ENCODE data around the gene MEN1.

Gene MEN1

GRCh38 chr11:64800303-64801157 lies 9.8 kb downstream of the MEN1 start:
- Histone ChIP-seq H2AFZ (ENCODE audit: low read length, unreplicated experiment) (no peak overlapping the region), H3K4me3 (ENCODE audit: low read depth, low read length) (no peak overlapping the region), H3K27me3 (ENCODE audit: insufficient read depth, low read length) (no peaks in the 10 kb centered on the region), H3K36me3 (ENCODE audit: insufficient read depth, low read length) (no peaks in the 10 kb centered on the region), H3K79me2 (ENCODE audit: control insufficient read depth, insufficient read depth, low read length, unreplicated experiment) (no peaks in the 10 kb centered on the region), H3K27ac (ENCODE audit: low read depth, low read length) (no peak overlapping the region), H3K4me1 (ENCODE audit: control insufficient read depth, insufficient read depth, low read length, unreplicated experiment) (peaks cover 24% of the 10 kb centered on the region)

GRCh38 chr11:64799623-64800302 lies 10.6 kb downstream of the MEN1 start:
- Histone ChIP-seq H2AFZ (ENCODE audit: low read length, unreplicated experiment) (no peak overlapping the region), H3K4me1 (ENCODE audit: control insufficient read depth, insufficient read depth, low read length, unreplicated experiment) (peaks cover 24% of the 10 kb centered on the region), H3K27ac (ENCODE audit: low read depth, low read length) (no peak overlapping the region), H3K79me2 (ENCODE audit: control insufficient read depth, insufficient read depth, low read length, unreplicated experiment) (no peaks in the 10 kb centered on the region), H3K4me3 (ENCODE audit: low read depth, low read length) (no peak overlapping the region), H3K27me3 (ENCODE audit: insufficient read depth, low read length) (no peaks in the 10 kb centered on the region), H3K36me3 (ENCODE audit: insufficient read depth, low read length) (no peaks in the 10 kb centered on the region)

- H2AFZ ChIP-seq (ENCODE audit: low read length, unreplicated experiment): no peak overlapping the region
- no peak overlapping the region for H3K27ac ChIP-seq (ENCODE audit: low read depth, low read length)
- H3K36me3 ChIP-seq (ENCODE audit: insufficient read depth, low read length): no peaks in the 10 kb centered on the region
- H3K4me1 ChIP-seq (ENCODE audit: control insufficient read depth, insufficient read depth, low read length, unreplicated experiment): peaks cover 23% of the 10 kb centered on the region
- H3K79me2 ChIP-seq (ENCODE audit: control insufficient read depth, insufficient read depth, low read length, unreplicated experiment): no peaks in the 10 kb centered on the region
- H3K27me3 ChIP-seq (ENCODE audit: insufficient read depth, low read length): no peaks in the 10 kb centered on the region
- H3K4me3 ChIP-seq (ENCODE audit: low read depth, low read length): no peak overlapping the region
Observed at GRCh38 chr11:64799256-64799622, 11.1 kb downstream of the MEN1 start.

GRCh38 chr11:64796757-64797541 lies 13.4 kb downstream of the MEN1 start:
- peaks cover 13% of the 10 kb centered on the region for H3K4me1 ChIP-seq (ENCODE audit: control insufficient read depth, insufficient read depth, low read length, unreplicated experiment)

GRCh38 chr11:64796047-64796756 lies 14.1 kb downstream of the MEN1 start:
- H3K4me1 ChIP-seq (ENCODE audit: control insufficient read depth, insufficient read depth, low read length, unreplicated experiment): peaks cover 9% of the 10 kb centered on the region
- H3K79me2 ChIP-seq (ENCODE audit: control insufficient read depth, insufficient read depth, low read length, unreplicated experiment): no peaks in the 10 kb centered on the region
- no peak overlapping the region for H3K27ac ChIP-seq (ENCODE audit: low read depth, low read length)
- H3K36me3 ChIP-seq (ENCODE audit: insufficient read depth, low read length): no peaks in the 10 kb centered on the region
- no peaks in the 10 kb centered on the region for H3K27me3 ChIP-seq (ENCODE audit: insufficient read depth, low read length)
- H3K4me3 ChIP-seq (ENCODE audit: low read depth, low read length): no peak overlapping the region
- no peak overlapping the region for H2AFZ ChIP-seq (ENCODE audit: low read length, unreplicated experiment)

More at GRCh38 chr11:64796757-64797541, 13.4 kb downstream of the MEN1 start:
- Histone ChIP-seq H3K4me3 (ENCODE audit: low read depth, low read length) (no peak overlapping the region), H3K27ac (ENCODE audit: low read depth, low read length) (no peak overlapping the region), H3K79me2 (ENCODE audit: control insufficient read depth, insufficient read depth, low read length, unreplicated experiment) (no peaks in the 10 kb centered on the region), H2AFZ (ENCODE audit: low read length, unreplicated experiment) (no peak overlapping the region), H3K36me3 (ENCODE audit: insufficient read depth, low read length) (no peaks in the 10 kb centered on the region), H3K27me3 (ENCODE audit: insufficient read depth, low read length) (no peaks in the 10 kb centered on the region)

- Histone ChIP-seq H3K27me3 (ENCODE audit: insufficient read depth, low read length) (no peaks in the 10 kb centered on the region), H3K79me2 (ENCODE audit: control insufficient read depth, insufficient read depth, low read length, unreplicated experiment) (no peaks in the 10 kb centered on the region), H3K27ac (ENCODE audit: low read depth, low read length) (no peak overlapping the region), H3K4me3 (ENCODE audit: low read depth, low read length) (no peak overlapping the region), H3K36me3 (ENCODE audit: insufficient read depth, low read length) (no peaks in the 10 kb centered on the region), H2AFZ (ENCODE audit: low read length, unreplicated experiment) (no peak overlapping the region), H3K4me1 (ENCODE audit: control insufficient read depth, insufficient read depth, low read length, unreplicated experiment) (peaks cover under 1% of the 10 kb centered on the region)
Observed at GRCh38 chr11:64794526-64794925, 15.8 kb downstream of the MEN1 start.

- Histone ChIP-seq H3K27me3 (ENCODE audit: insufficient read depth, low read length) (no peaks in the 10 kb centered on the region), H3K79me2 (ENCODE audit: control insufficient read depth, insufficient read depth, low read length, unreplicated experiment) (no peaks in the 10 kb centered on the region), H2AFZ (ENCODE audit: low read length, unreplicated experiment) (no peak overlapping the region), H3K36me3 (ENCODE audit: insufficient read depth, low read length) (no peaks in the 10 kb centered on the region), H3K4me1 (ENCODE audit: control insufficient read depth, insufficient read depth, low read length, unreplicated experiment) (no peaks in the 10 kb centered on the region), H3K27ac (ENCODE audit: low read depth, low read length) (no peak overlapping the region), H3K4me3 (ENCODE audit: low read depth, low read length) (no peak overlapping the region)
Observed at GRCh38 chr11:64793271-64794160, 16.8 kb downstream of the MEN1 start.

- Histone ChIP-seq H3K4me1 (ENCODE audit: control insufficient read depth, insufficient read depth, low read length, unreplicated experiment) (no peaks in the 10 kb centered on the region), H3K27me3 (ENCODE audit: insufficient read depth, low read length) (no peaks in the 10 kb centered on the region), H3K27ac (ENCODE audit: low read depth, low read length) (no peak overlapping the region), H3K36me3 (ENCODE audit: insufficient read depth, low read length) (no peaks in the 10 kb centered on the region), H2AFZ (ENCODE audit: low read length, unreplicated experiment) (no peak overlapping the region), H3K79me2 (ENCODE audit: control insufficient read depth, insufficient read depth, low read length, unreplicated experiment) (no peaks in the 10 kb centered on the region), H3K4me3 (ENCODE audit: low read depth, low read length) (no peak overlapping the region)
Observed at GRCh38 chr11:64792482-64792881, 17.9 kb downstream of the MEN1 start.

- no peaks in the 10 kb centered on the region for H3K4me1 ChIP-seq (ENCODE audit: control insufficient read depth, insufficient read depth, low read length, unreplicated experiment)
- H3K79me2 ChIP-seq (ENCODE audit: control insufficient read depth, insufficient read depth, low read length, unreplicated experiment): no peaks in the 10 kb centered on the region
- no peak overlapping the region for H3K4me3 ChIP-seq (ENCODE audit: low read depth, low read length)
- H3K27me3 ChIP-seq (ENCODE audit: insufficient read depth, low read length): no peaks in the 10 kb centered on the region
- no peak overlapping the region for H3K27ac ChIP-seq (ENCODE audit: low read depth, low read length)
- no peak overlapping the region for H2AFZ ChIP-seq (ENCODE audit: low read length, unreplicated experiment)
- H3K36me3 ChIP-seq (ENCODE audit: insufficient read depth, low read length): no peaks in the 10 kb centered on the region
Observed at GRCh38 chr11:64791781-64792291, 18.5 kb downstream of the MEN1 start.
